Gastrocnemius medialis (tissue), 4 donors: ENCODE data around the gene MEMO1. TPM values are rescaled to one million over a fixed set of nuclear protein-coding genes. Genes with fewer than 3 reads are reported as not detected.

Experiments used
- ATAC-seq, 2 donors: fragments of 150-250 bp; one replicate each; pipeline ENCODE4 v1.9.1; 2016
- DNase-seq, 2 donors: peaks; one replicate each; pipeline ENCODE4 v3.0.0-alpha.2; 2019
- H3K27ac ChIP-seq, 4 donors: fragments of 200-600 bp; sonication (generic); 1 replicate in 1 of 4; 2 replicates in 3 of 4; pipeline ENCODE4 v1.5.1; 2016 to 2018; ENCODE audit warnings: mild to moderate bottlenecking in 2 of 4, moderate library complexity in 1 of 4
- H3K27me3 ChIP-seq, 3 donors: fragments of 200-600 bp; sonication (generic) in 2 of 3; 1 replicate in 1 of 3; 2 replicates in 2 of 3; pipeline versions ENCODE4 v1.5.1 to v1.6.0; 2016 to 2019; ENCODE audit warnings: mild to moderate bottlenecking in 1 of 3, moderate library complexity in 1 of 3
- H3K36me3 ChIP-seq, 2 donors: fragments of 200-600 bp; sonication (generic) in 1 of 2; one replicate each; pipeline ENCODE4 v1.5.1; 2017 to 2018
- H3K4me1 ChIP-seq, 2 donors: fragments of 200-600 bp; sonication (generic) in 1 of 2; one replicate each; pipeline ENCODE4 v1.5.1; 2016 to 2017; ENCODE audit warnings: mild to moderate bottlenecking in 2 of 2
- H3K4me3 ChIP-seq, 4 donors: fragments of 200-600 bp; sonication (generic) in 3 of 4; 1 replicate in 1 of 4; 2 replicates in 3 of 4; pipeline ENCODE4 v1.5.1; 2016 to 2019; ENCODE audit warnings: mild to moderate bottlenecking in 2 of 4
- H3K9me3 ChIP-seq, 3 donors: fragments of 200-600 bp; sonication (generic) in 2 of 3; 1 replicate in 1 of 3; 2 replicates in 2 of 3; pipeline ENCODE4 v1.5.1; 2016 to 2019
- POLR2A ChIP-seq, 2 donors: fragments of 450-650 bp; IDR thresholded peaks; one replicate each; pipeline ENCODE4 v1.6.1; 2017; ENCODE audit warnings: antibody characterized with exemption in 2 of 2, mild to moderate bottlenecking in 2 of 2, moderate library complexity in 2 of 2
- in situ Hi-C, 4 donors: fragments of 200-750 bp; cut with MboI; loops; one replicate each; pipeline versions ENCODE4 v1.15.0 to v1.8.0; 2017; ENCODE audit warnings: low sequenced_read_pairs in 4 of 4
- intact Hi-C: fragments of 100-400 bp; cut with DNase I; formaldehyde crosslinking; loops from one replicate; pipeline ENCODE4 v1.15.1; 2023; ENCODE audit warnings: low total_unique reads
- total RNA-seq, 4 donors: library from RNA; depleted of rRNA; stranded (reverse); fragments of >200 nt; gene quantifications; one replicate each; pipeline versions ENCODE4 v1.1.0 to v1.2.3, GENCODE V29; 2016
- TF ChIP-seq, protein P1 (sequence below), 5 experiments: fragments of 450-650 bp in 3 of 5; fragments of 200-600 bp in 2 of 5; sonication (generic) in 2 of 5; IDR thresholded peaks in 4 of 5; conservative IDR thresholded peaks in 1 of 5; 1 replicate in 4 of 5; 2 replicates in 1 of 5; pipeline ENCODE4 v1.5.1; 2016 to 2019; ENCODE audit warnings: antibody characterized with exemption in 5 of 5, mild to moderate bottlenecking in 3 of 5, moderate library complexity in 3 of 5

MEMO1 gene
- total RNA-seq, 4 donors from 2014 or later, result 32.2 to 75.0 (median 50.0) TPM

DNA sequence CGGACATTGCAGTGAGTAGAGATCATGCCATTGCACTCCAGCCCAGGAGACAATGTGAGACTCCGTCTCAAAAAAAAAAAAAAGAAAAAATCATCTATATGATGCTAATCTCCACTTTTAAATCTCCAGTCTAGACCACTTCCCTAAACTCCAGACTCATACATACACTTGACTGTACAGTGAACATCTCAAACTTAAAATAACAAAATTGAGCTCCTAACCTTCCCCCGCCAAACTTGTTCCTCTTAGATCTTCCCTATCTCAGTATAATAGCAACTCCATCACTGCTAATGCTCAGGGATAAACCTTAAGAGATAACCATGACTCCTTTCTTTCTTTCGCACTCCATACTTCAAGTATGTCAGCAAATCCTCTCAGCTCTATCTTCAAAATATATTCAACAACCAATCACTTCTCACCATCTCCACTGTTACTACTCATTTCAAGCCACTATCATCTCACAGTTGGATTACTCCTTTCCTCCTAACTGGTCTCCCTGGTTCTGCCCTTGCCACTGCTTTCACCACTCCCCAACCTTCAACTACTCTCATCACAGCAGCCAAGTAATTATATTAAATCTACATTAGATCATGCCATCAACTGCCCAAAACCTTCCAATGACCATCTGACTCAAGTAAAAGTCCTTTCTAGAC is 12.0 kb downstream of the MEMO1 start:
- no peak overlapping the region for H3K4me3 ChIP-seq
- no peaks in the 10 kb centered on the region for H3K9me3 ChIP-seq
- DNase-seq (no peak), ATAC-seq (no peak)
- H3K36me3 ChIP-seq, result no peaks in the 10 kb centered on the region
- in situ Hi-C loops, result no loop called here
- peaks cover 6 to 9% of the 10 kb centered on the region in 2 donors for H3K4me1 ChIP-seq
- intact Hi-C loops, result no loop called here
- H3K27me3 ChIP-seq, result no peaks in the 10 kb centered on the region
- TF ChIP-seq, protein P1, sequence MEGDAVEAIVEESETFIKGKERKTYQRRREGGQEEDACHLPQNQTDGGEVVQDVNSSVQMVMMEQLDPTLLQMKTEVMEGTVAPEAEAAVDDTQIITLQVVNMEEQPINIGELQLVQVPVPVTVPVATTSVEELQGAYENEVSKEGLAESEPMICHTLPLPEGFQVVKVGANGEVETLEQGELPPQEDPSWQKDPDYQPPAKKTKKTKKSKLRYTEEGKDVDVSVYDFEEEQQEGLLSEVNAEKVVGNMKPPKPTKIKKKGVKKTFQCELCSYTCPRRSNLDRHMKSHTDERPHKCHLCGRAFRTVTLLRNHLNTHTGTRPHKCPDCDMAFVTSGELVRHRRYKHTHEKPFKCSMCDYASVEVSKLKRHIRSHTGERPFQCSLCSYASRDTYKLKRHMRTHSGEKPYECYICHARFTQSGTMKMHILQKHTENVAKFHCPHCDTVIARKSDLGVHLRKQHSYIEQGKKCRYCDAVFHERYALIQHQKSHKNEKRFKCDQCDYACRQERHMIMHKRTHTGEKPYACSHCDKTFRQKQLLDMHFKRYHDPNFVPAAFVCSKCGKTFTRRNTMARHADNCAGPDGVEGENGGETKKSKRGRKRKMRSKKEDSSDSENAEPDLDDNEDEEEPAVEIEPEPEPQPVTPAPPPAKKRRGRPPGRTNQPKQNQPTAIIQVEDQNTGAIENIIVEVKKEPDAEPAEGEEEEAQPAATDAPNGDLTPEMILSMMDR (IDR thresholded peaks at IDR 0.05 in 4 of 5, conservative IDR thresholded peaks at IDR 0.05 in 1 of 5), result no peak
- TF ChIP-seq POLR2A (IDR thresholded peaks at IDR 0.05), result no peak
- no peak overlapping the region for H3K27ac ChIP-seq

DNA sequence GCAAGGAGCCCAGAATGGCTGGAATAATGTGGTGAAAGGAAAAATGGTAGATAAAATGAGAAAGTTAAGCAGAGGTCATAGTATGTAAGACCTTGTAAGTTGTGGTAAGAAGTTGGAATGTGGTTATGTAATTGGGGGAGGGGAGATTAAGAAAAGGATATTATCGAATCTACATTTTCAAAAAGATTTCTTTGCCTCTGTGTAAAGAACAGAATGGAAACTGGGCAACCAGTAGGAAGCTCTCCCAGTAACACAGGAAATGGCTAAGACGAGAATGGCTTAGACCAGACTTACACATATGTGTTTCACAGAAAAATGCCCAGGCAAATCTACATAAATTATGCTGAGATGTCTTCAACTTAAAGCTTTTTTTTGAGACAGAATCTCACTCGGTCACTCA is 13.2 kb downstream of the MEMO1 start:
- intact Hi-C loops (no loop called here), in situ Hi-C loops (no loop called here)
- H3K9me3 ChIP-seq, result no peaks in the 10 kb centered on the region
- peaks cover 10 to 14% of the 10 kb centered on the region in 2 donors for H3K4me1 ChIP-seq
- H3K27me3 ChIP-seq, result no peaks in the 10 kb centered on the region
- peak overlapping the region in 1 of 4 donors; percentile 42 for H3K27ac ChIP-seq
- H3K4me3 ChIP-seq, result no peak overlapping the region
- ATAC-seq, result no peak
- TF ChIP-seq, protein P1 (IDR thresholded peaks at IDR 0.05 in 4 of 5, conservative IDR thresholded peaks at IDR 0.05 in 1 of 5), result no peak
- no peak for TF ChIP-seq POLR2A (IDR thresholded peaks at IDR 0.05)
- no peak for DNase-seq
- H3K36me3 ChIP-seq, result no peaks in the 10 kb centered on the region

GRCh38 chr2:31996571-31997150 is 14.1 kb downstream of the MEMO1 start:
- Histone ChIP-seq H3K27ac (peak overlapping the region in 3 of 4 donors; percentile 33 to 42 (median 37)), H3K27me3 (no peaks in the 10 kb centered on the region), H3K4me1 (peaks cover 15 to 18% of the 10 kb centered on the region in 2 donors), H3K36me3 (no peaks in the 10 kb centered on the region), H3K9me3 (no peaks in the 10 kb centered on the region), H3K4me3 (no peak overlapping the region)
- DNase-seq (no peak), ATAC-seq (peak; percentile 47 to 61)
- intact Hi-C loops (no loop called here), in situ Hi-C loops (no loop called here)
- TF ChIP-seq POLR2A (IDR thresholded peaks at IDR 0.05), result no peak
- TF ChIP-seq, protein P1 (IDR thresholded peaks at IDR 0.05 in 4 of 5, conservative IDR thresholded peaks at IDR 0.05 in 1 of 5), result no peak

DNA sequence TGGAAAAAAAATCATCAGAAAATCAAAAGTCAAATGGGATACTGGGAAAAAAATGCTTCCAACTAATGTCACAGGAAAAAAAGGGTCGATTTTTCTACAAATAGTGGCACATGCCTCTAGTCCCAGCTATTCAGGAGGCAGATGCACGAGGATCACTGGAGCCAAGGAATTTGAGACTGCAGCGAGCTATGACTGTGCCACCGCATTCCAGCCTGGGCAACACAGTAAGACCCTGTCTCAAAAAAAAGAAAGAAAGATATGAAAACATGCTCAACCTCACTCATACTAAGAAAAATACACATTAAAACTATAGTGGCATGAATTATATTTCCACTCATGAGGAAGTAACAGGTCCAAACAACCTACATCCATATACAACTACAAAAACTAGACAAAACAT is 17.9 kb downstream of the MEMO1 start:
- H3K27ac ChIP-seq, result no peak overlapping the region
- no peak overlapping the region for H3K4me3 ChIP-seq
- peaks cover 21 to 25% of the 10 kb centered on the region in 2 donors for H3K4me1 ChIP-seq
- intact Hi-C loops, result no loop called here
- TF ChIP-seq, protein P1 (IDR thresholded peaks at IDR 0.05 in 4 of 5, conservative IDR thresholded peaks at IDR 0.05 in 1 of 5), result no peak
- TF ChIP-seq POLR2A (IDR thresholded peaks at IDR 0.05), result no peak
- no peaks in the 10 kb centered on the region for H3K27me3 ChIP-seq
- ATAC-seq, result no peak
- H3K36me3 ChIP-seq, result no peaks in the 10 kb centered on the region
- in situ Hi-C loops, result no loop called here
- H3K9me3 ChIP-seq, result no peaks in the 10 kb centered on the region
- no peak for DNase-seq
